K562 (cell line): ENCODE results near the gene RCC1. TPM values are rescaled to one million over a fixed set of nuclear protein-coding genes. Genes with fewer than 3 reads are reported as not detected.

Source experiments
- CBFA2T2 ChIP-seq: fragments of 450-650 bp; conservative IDR thresholded peaks from 2 replicates; pipeline ENCODE4 v1.6.1; 2017; ENCODE audit warnings: mild to moderate bottlenecking
- CREB3 ChIP-seq: fragments of 450-650 bp; conservative IDR thresholded peaks from 2 replicates; pipeline ENCODE4 v1.6.1; 2016; ENCODE audit warnings: missing genetic modification characterization, low read depth, mild to moderate bottlenecking, missing compliant biosample characterization, moderate library complexity
- ELF2 ChIP-seq: fragments of 250-450 bp; sonication (Bioruptor Pico); IDR thresholded peaks from 2 replicates; pipeline ENCODE4 v1.5.0; 2021; ENCODE audit warnings: mild to moderate bottlenecking
- HDAC1 ChIP-seq, 2 experiments: fragments of 450-650 bp; IDR thresholded peaks; 2 replicates each; pipeline ENCODE4 v1.6.1; 2016 to 2017; ENCODE audit warnings: inconsistent platforms in 1 of 2, mild to moderate bottlenecking in 1 of 2, moderate library complexity in 1 of 2
- HDAC2 ChIP-seq: fragments of 450-650 bp; IDR thresholded peaks from 2 replicates; pipeline ENCODE4 v1.6.1; 2016; ENCODE audit warnings: mild to moderate bottlenecking
- LARP7 ChIP-seq: fragments of 450-650 bp; IDR thresholded peaks from 2 replicates; pipeline ENCODE4 v1.6.1; 2016
- NR2C1 ChIP-seq, 2 experiments: fragments of 450-650 bp; IDR thresholded peaks; 2 replicates each; pipeline ENCODE4 v1.6.1; 2017; ENCODE audit warnings: mild to moderate bottlenecking in 2 of 2, antibody characterized with exemption in 1 of 2, inconsistent platforms in 1 of 2, missing compliant biosample characterization in 1 of 2, missing genetic modification characterization in 1 of 2
- NUFIP1 ChIP-seq: fragments of 450-650 bp; IDR thresholded peaks from 2 replicates; pipeline ENCODE4 v1.6.1; 2018; ENCODE audit not compliant: partially characterized antibody
- STAT6 ChIP-seq: sonication (generic); formaldehyde crosslinking; IDR thresholded peaks from 2 replicates; pipeline ENCODE4 v1.8.1; 2023; ENCODE audit warnings: mild to moderate bottlenecking, missing genetic modification reagents
- ZNF134 ChIP-seq: fragments of 250-450 bp; sonication (Bioruptor Pico); conservative IDR thresholded peaks from 2 replicates; pipeline ENCODE4 v1.4.0; 2020
- ZNF184 ChIP-seq: sonication (generic); formaldehyde crosslinking; IDR thresholded peaks from 2 replicates; pipeline ENCODE4 v1.5.0; 2020; ENCODE audit warnings: missing genetic modification reagents
- ZNF263 ChIP-seq: sonication (generic); formaldehyde crosslinking; IDR thresholded peaks from 2 replicates; pipeline ENCODE4 v1.8.0; 2022; ENCODE audit warnings: mild to moderate bottlenecking, missing genetic modification reagents, borderline replicate concordance
- ZNF3 ChIP-seq: fragments of 250-450 bp; sonication (Bioruptor Pico); IDR thresholded peaks from 2 replicates; pipeline ENCODE4 v1.5.0; 2021; ENCODE audit warnings: mild to moderate bottlenecking, moderate library complexity
- polyA plus RNA-seq, 8 experiments: library from polyadenylated mRNA; depleted of rRNA in 4 of 8; stranded (reverse) in 5 of 8; unstranded in 3 of 8; fragments of >200 nt; fragmentation: Nextera tagmentation in 2 of 8; fragmentation: Illumina TruSeq in 1 of 8; extraction: Ambion mirVana in 2 of 8; extraction: Trizol in 1 of 8; gene quantifications; 2 replicates each; pipeline versions ENCODE4 v1.2.1 to v1.2.3, GENCODE V29; 2011 to 2014; ENCODE audit warnings: inconsistent platforms in 1 of 8, missing spikeins in 1 of 8
- total RNA-seq, 7 experiments: library from RNA; depleted of rRNA in 6 of 7; stranded (reverse); fragments of >200 nt in 6 of 7; fragmentation: Illumina TruSeq in 2 of 7; extraction: Trizol in 2 of 7; gene quantifications; 2 replicates each; pipeline versions ENCODE4 v1.2.1 to v1.2.3, GENCODE V29; 2011 to 2021; ENCODE audit warnings: low replicate concordance in 1 of 7

Gene RCC1
- total and polyA plus RNA-seq, 9 of the 15 experiments (the other 6 are each of a cell fraction or from before 2014, with no cell fraction given): 16.4 to 202 (median 107) TPM

GRCh38 chr1:28508435-28508754, 2.6 kb downstream of the RCC1 start (continued):
- TF ChIP-seq NUFIP1 (no peak), NR2C1 (IDR thresholded peaks at IDR 0.05) (no peak), NR2C1 (tag; IDR thresholded peaks at IDR 0.05) (no peak), HDAC1 (IDR thresholded peaks at IDR 0.05) (no peak), HDAC2 (no peak), STAT6 (CRISPR knock-in tag) (no peak), ZNF3 (CRISPR knock-in tag) (no peak), ZNF134 (CRISPR knock-in tag) (no peak), ZNF263 (no peak), ELF2 (no peak), CBFA2T2 (no peak), LARP7 (no peak), CREB3 (tag) (no peak), ZNF184 (CRISPR knock-in tag) (no peak)
- TF ChIP-seq, all 486 proteins: peak for 40
